HepG2 (cell line): ENCODE results near the gene SMPD3. TPM values are rescaled to one million over a fixed set of nuclear protein-coding genes. Genes with fewer than 3 reads are reported as not detected.

Experiments used
- ARID3A ChIP-seq: IDR thresholded peaks from 2 replicates; pipeline ENCODE4 v1.6.1; 2012; ENCODE audit warnings: low read depth, low read length, improper control_type of control experiment
- ARNTL ChIP-seq: sonication (generic); formaldehyde crosslinking; IDR thresholded peaks from 2 replicates; pipeline ENCODE4 v1.4.0; 2020; ENCODE audit warnings: mild to moderate bottlenecking, missing genetic modification reagents
- CAMTA2 ChIP-seq: sonication (generic); formaldehyde crosslinking; IDR thresholded peaks from 2 replicates; pipeline ENCODE4 v1.4.0; 2020; ENCODE audit warnings: mild to moderate bottlenecking, missing genetic modification reagents, borderline replicate concordance
- CREM ChIP-seq, 2 experiments: sonication (generic) in 1 of 2; formaldehyde crosslinking in 1 of 2; IDR thresholded peaks; 2 replicates each; pipeline versions ENCODE4 v1.4.0 to v1.6.1; 2016 to 2020; ENCODE audit warnings: antibody characterized with exemption in 1 of 2, mild to moderate bottlenecking in 1 of 2, missing genetic modification reagents in 1 of 2
- EZH2 ChIP-seq: conservative IDR thresholded peaks from 2 replicates; pipeline ENCODE4 v1.6.1; 2012; ENCODE audit warnings: mild to moderate bottlenecking, low read depth, low read length, moderate library complexity
- HIVEP1 ChIP-seq: sonication (generic); formaldehyde crosslinking; IDR thresholded peaks from 2 replicates; pipeline ENCODE4 v1.4.0; 2020; ENCODE audit warnings: mild to moderate bottlenecking, missing genetic modification reagents
- KDM5B ChIP-seq: sonication (generic); formaldehyde crosslinking; IDR thresholded peaks from 2 replicates; pipeline ENCODE4 v1.4.0; 2020; ENCODE audit warnings: missing genetic modification reagents, mild to moderate bottlenecking, borderline replicate concordance
- MXD4 ChIP-seq: IDR thresholded peaks from 2 replicates; pipeline ENCODE4 v1.6.1; 2016; ENCODE audit warnings: mild to moderate bottlenecking, missing biosample characterization, missing genetic modification reagents
- PITX1 ChIP-seq: sonication (generic); formaldehyde crosslinking; IDR thresholded peaks from 2 replicates; pipeline ENCODE4 v1.5.1; 2020; ENCODE audit warnings: mild to moderate bottlenecking, missing genetic modification reagents
- RXRB ChIP-seq: IDR thresholded peaks from 2 replicates; pipeline ENCODE4 v1.6.1; 2016; ENCODE audit warnings: borderline replicate concordance, missing genetic modification reagents, missing compliant biosample characterization
- SAP130 ChIP-seq: IDR thresholded peaks from 2 replicates; pipeline ENCODE4 v1.6.1; 2016; ENCODE audit warnings: low read depth
- SIN3A ChIP-seq: IDR thresholded peaks from 2 replicates; pipeline ENCODE4 v1.6.1; 2011; ENCODE audit warnings: low read depth, mild to moderate bottlenecking, control low read depth, low read length, borderline replicate concordance
- SIX1 ChIP-seq: sonication (generic); formaldehyde crosslinking; IDR thresholded peaks from 2 replicates; pipeline ENCODE4 v1.4.0; 2020; ENCODE audit warnings: missing genetic modification reagents, borderline replicate concordance
- SNAPC2 ChIP-seq: sonication (generic); formaldehyde crosslinking; IDR thresholded peaks from 2 replicates; pipeline ENCODE4 v1.8.1; 2022; ENCODE audit warnings: mild to moderate bottlenecking, missing genetic modification reagents
- SRY ChIP-seq: sonication (generic); formaldehyde crosslinking; IDR thresholded peaks from 2 replicates; pipeline ENCODE4 v1.8.0; 2022; ENCODE audit warnings: mild to moderate bottlenecking, missing genetic modification reagents
- ZNF207 ChIP-seq: fragments of 450-650 bp; IDR thresholded peaks from 2 replicates; pipeline ENCODE4 v1.6.1; 2016; ENCODE audit warnings: antibody characterized with exemption, borderline replicate concordance
- ZNF234 ChIP-seq: sonication (generic); formaldehyde crosslinking; conservative IDR thresholded peaks from 2 replicates; pipeline ENCODE4 v1.5.1; 2020; ENCODE audit warnings: mild to moderate bottlenecking, missing genetic modification reagents
- ZNF337 ChIP-seq: sonication (generic); formaldehyde crosslinking; IDR thresholded peaks from 2 replicates; pipeline ENCODE4 v1.5.1; 2020; ENCODE audit warnings: missing genetic modification reagents, low read depth, mild to moderate bottlenecking, borderline replicate concordance
- ZNF569 ChIP-seq: sonication (generic); formaldehyde crosslinking; IDR thresholded peaks from 2 replicates; pipeline ENCODE4 v1.5.0; 2020; ENCODE audit warnings: mild to moderate bottlenecking, missing genetic modification reagents, moderate library complexity, borderline replicate concordance
- ZNF703 ChIP-seq: sonication (generic); formaldehyde crosslinking; IDR thresholded peaks from 2 replicates; pipeline ENCODE4 v1.5.1; 2020; ENCODE audit warnings: missing genetic modification reagents, mild to moderate bottlenecking, moderate library complexity, borderline replicate concordance
- polyA plus RNA-seq, 8 experiments: library from polyadenylated mRNA; depleted of rRNA in 3 of 8; stranded (reverse) in 7 of 8; unstranded in 1 of 8; fragments of >200 nt; fragmentation: Illumina TruSeq in 4 of 8; extraction: Trizol in 4 of 8; gene quantifications; 2 replicates each; pipeline versions ENCODE4 v1.2.1 to v1.2.3, GENCODE V29; 2011 to 2016; ENCODE audit warnings: low read depth in 4 of 8, missing spikeins in 1 of 8, mixed read lengths in 1 of 8; ENCODE audit not compliant: insufficient read depth in 1 of 8
- total RNA-seq, 5 experiments: library from RNA; depleted of rRNA; stranded (reverse); fragments of >200 nt; fragmentation: Illumina TruSeq; extraction: Trizol; gene quantifications; 2 replicates each; pipeline ENCODE4 v1.2.3, GENCODE V29; 2016; ENCODE audit warnings: low read depth in 1 of 5
- TF ChIP-seq, protein P1 (sequence below): sonication (generic); formaldehyde crosslinking; IDR thresholded peaks from 2 replicates; pipeline ENCODE4 v1.4.0; 2020; ENCODE audit warnings: low read depth, mild to moderate bottlenecking, missing genetic modification reagents
- TF ChIP-seq, protein P2 (sequence below): sonication (generic); formaldehyde crosslinking; IDR thresholded peaks from 2 replicates; pipeline ENCODE4 v1.9.0; 2021; ENCODE audit warnings: missing genetic modification reagents, borderline replicate concordance
- TF ChIP-seq, protein P3 (sequence below): sonication (generic); formaldehyde crosslinking; IDR thresholded peaks from 2 replicates; pipeline ENCODE4 v1.8.0; 2022; ENCODE audit warnings: low read depth, missing genetic modification reagents

Gene SMPD3
- total and polyA plus RNA-seq, 2 of the 13 experiments (the other 11 are each of a cell fraction or from before 2014, with no cell fraction given): 0.07 to 0.32 TPM

- TF ChIP-seq ARNTL (CRISPR knock-in tag) (peak; percentile 57; the same call in 1 of the 2 replicates), CAMTA2 (no peak), RXRB (CRISPR knock-in tag) (peak; percentile 63), PITX1 (CRISPR knock-in tag) (peak; percentile 49; the same call in 1 of the 2 replicates), SRY (CRISPR knock-in tag) (no peak), SAP130 (CRISPR knock-in tag) (peak; percentile 64), HIVEP1 (CRISPR knock-in tag) (no peak), CREM (IDR thresholded peaks at IDR 0.05) (peak; percentile 37), CREM (CRISPR knock-in tag; IDR thresholded peaks at IDR 0.05) (no peak), ARID3A (peak; percentile 15; the same call in 1 of the 2 replicates), ZNF234 (no peak), ZNF703 (CRISPR knock-in tag) (no peak), SNAPC2 (no peak), MXD4 (CRISPR knock-in tag) (no peak; the same call in 1 of the 2 replicates), ZNF207 (no peak), SIN3A (no peak), KDM5B (CRISPR knock-in tag) (no peak), ZNF337 (CRISPR knock-in tag) (no peak), ZNF569 (CRISPR knock-in tag) (no peak), EZH2 (no peak), SIX1 (no peak)
- TF ChIP-seq, protein P1, sequence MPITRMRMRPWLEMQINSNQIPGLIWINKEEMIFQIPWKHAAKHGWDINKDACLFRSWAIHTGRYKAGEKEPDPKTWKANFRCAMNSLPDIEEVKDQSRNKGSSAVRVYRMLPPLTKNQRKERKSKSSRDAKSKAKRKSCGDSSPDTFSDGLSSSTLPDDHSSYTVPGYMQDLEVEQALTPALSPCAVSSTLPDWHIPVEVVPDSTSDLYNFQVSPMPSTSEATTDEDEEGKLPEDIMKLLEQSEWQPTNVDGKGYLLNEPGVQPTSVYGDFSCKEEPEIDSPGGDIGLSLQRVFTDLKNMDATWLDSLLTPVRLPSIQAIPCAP: no peak
- TF ChIP-seq, protein P2, sequence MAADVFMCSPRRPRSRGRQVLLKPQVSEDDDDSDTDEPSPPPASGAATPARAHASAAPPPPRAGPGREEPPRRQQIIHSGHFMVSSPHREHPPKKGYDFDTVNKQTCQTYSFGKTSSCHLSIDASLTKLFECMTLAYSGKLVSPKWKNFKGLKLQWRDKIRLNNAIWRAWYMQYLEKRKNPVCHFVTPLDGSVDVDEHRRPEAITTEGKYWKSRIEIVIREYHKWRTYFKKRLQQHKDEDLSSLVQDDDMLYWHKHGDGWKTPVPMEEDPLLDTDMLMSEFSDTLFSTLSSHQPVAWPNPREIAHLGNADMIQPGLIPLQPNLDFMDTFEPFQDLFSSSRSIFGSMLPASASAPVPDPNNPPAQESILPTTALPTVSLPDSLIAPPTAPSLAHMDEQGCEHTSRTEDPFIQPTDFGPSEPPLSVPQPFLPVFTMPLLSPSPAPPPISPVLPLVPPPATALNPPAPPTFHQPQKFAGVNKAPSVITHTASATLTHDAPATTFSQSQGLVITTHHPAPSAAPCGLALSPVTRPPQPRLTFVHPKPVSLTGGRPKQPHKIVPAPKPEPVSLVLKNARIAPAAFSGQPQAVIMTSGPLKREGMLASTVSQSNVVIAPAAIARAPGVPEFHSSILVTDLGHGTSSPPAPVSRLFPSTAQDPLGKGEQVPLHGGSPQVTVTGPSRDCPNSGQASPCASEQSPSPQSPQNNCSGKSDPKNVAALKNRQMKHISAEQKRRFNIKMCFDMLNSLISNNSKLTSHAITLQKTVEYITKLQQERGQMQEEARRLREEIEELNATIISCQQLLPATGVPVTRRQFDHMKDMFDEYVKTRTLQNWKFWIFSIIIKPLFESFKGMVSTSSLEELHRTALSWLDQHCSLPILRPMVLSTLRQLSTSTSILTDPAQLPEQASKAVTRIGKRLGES: no peak
- TF ChIP-seq, protein P3, sequence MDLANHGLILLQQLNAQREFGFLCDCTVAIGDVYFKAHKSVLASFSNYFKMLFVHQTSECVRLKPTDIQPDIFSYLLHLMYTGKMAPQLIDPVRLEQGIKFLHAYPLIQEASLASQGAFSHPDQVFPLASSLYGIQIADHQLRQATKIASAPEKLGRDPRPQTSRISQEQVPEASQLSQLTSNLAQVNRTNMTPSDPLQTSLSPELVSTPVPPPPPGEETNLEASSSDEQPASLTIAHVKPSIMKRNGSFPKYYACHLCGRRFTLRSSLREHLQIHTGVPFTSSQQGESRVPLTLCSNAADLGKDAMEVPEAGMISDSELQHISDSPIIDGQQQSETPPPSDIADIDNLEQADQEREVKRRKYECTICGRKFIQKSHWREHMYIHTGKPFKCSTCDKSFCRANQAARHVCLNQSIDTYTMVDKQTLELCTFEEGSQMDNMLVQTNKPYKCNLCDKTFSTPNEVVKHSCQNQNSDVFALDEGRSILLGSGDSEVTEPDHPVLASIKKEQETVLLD (CRISPR knock-in tag): no peak
Measured at GRCh38 chr16:68328151-68328859, 120.0 kb downstream of the SMPD3 start (continued).
